AG08396 (cell line): ENCODE measurements around the gene RAP1B.
A peak's percentile ranks its signal among the peaks of the same experiment; 100 is the strongest.
"Not testable (repeated sequence)": the region's sequence is repeated elsewhere in the genome, so short reads cannot be mapped to it uniquely, and the experiment has no call there.

Experiments
- DNase-seq: peaks from one replicate; pipeline ENCODE4 v3.0.0; 2012; ENCODE audit warnings: low spot score, mixed read lengths

Gene RAP1B

GRCh38 chr12:68636268-68636667 is 25.6 kb downstream of the RAP1B start:
- no peak for DNase-seq

DNA sequence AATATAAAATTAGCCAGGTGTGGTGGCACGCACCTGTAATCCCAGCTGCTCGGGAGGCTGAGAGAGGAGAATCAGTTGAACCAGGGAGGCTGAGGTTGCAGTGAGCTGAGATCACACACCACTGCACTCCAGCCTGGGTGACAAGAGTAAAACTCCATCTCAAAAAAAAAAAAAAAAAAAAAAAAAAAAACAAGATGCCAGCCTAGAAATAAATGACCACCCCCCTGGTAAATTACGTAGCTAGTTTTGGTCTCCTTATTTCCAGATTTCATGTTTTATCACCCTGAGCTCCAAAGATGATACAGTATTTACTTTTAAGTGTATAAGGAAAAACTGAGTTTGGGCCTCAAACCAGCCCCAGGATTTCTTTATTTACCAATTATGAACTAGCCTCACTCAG is 26.7 kb downstream of the RAP1B start:
- DNase-seq = not testable (repeated sequence)

- DNase-seq = no peak
Observed at GRCh38 chr12:68638171-68638570, 27.5 kb downstream of the RAP1B start.

- no peak for DNase-seq
Observed at GRCh38 chr12:68638721-68639395, 28.2 kb downstream of the RAP1B start.

DNA sequence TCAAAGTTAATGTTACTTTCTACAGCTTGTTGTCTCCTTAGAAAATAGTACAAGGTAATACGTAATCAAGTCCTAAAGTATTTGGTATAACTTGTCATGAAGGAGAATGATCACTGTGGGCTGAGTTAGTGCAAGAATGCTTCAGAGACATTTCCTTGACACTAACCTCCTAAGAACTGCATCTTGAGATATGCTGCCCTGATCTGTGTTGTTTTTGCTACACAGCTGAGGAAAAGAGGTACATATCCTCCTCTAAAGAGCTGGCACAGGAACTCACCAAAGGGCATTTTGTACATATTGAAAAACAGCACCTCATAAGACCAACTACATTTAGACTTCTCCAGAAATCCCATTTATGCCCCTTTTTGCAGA is 28.7 kb downstream of the RAP1B start:
- DNase-seq = no peak

DNA sequence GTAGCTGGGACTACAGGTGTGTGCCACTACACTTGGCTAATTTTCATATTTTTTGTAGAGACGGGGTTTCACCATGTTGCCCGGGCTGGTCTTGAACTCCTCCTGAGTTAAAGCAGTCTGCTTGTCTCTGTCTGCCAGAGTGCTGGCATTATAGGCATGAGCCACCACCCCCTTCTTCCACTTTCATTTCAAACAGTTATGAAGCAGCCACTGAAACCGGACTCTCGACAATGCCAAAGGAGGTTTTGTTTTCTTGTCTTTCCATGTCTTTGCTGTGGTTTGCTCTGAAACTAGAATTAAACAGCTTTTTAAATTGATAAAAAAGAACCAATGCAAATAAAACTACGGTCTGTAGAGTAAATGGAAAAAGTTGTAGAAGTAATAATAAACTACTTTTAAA is 30.4 kb downstream of the RAP1B start:
- no peak for DNase-seq

DNA sequence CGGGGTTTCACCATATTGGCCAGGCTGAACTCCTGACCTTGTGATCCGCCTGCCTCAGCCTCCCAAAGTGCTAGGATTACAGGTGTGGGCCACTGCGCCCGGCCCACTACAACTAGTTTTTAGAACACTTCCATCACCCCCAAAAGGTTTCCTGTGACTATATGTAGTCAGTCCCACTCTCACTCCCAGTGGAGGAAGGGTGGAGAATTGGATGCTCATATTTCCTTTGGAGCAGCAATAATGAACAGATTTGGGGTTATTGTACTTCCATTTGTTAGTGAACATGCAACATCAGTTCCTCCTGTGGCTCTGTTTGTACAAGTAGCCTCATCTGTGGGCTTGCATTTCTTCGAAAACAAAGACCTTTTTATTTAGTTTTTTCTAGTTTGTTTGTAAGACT is 35.8 kb downstream of the RAP1B start:
- DNase-seq = no peak

DNA sequence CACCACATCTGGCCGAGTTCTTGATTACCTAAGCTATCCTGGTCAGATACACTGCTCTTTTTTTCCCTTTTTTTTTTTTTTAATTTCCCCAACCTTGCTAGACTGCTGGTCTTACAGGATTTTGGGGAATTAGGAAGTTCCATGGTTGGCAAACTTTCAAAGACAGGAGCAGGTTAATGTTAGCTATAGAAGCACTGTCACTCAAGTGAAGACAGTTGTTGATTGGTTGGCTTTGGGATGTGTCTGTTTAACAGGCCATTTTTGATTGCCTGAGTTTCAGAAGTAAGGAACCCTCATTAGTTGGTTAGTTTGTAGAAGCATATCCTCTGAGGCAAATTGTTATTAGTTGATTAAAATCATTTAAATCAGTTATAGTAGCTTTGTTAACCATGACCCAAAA is 36.8 kb downstream of the RAP1B start:
- no peak for DNase-seq

- no peak for DNase-seq
Observed at GRCh38 chr12:68648179-68648578, 37.5 kb downstream of the RAP1B start.

DNA sequence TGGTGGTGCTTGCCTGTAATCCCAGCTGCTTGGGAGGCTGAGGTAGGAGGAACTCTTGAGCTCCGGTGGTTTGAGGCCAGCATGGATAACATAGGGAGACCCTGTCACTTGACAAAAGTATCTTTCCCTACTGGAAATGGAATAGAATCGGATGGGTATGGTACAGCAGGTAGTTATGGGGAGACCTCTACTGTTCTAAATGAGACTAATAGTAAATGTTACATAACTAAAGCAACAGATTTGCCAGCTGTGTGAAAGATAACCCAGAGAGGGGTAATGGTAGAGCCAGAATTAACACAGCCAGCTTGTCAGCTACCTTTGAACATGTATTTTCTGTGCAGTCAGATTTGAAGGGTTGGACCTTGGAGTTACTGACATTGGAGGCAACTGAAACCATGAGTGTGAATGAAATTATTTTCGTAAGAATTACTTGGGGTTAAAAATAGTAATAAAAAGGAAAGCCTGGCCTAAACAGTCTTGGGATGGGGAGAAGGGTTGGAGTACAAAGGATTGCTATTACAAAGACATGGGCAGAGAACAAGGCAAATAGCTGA is 54.4 kb downstream of the RAP1B start:
- DNase-seq = no peak

GRCh38 chr12:68667291-68667690 is 56.6 kb downstream of the RAP1B start:
- no peak for DNase-seq

DNA sequence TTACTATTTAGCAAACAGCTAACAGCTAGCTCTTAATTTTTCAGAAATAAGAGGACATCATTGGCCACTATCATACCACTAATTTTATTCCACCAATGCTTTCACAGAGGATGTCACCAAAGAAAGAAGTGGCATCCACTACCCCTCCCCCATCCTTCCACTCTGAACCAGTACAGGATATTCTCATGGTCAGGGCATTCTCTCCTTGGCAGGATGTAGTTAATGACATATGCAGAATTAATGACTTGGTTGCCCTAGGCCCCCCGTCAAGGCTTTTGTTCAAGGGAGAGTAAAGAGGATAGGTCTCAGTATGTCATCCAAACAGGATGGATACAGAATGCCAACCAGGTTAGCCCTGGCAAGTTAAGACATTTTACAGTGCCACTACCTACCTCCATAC is 57.2 kb downstream of the RAP1B start:
- DNase-seq = no peak

DNA sequence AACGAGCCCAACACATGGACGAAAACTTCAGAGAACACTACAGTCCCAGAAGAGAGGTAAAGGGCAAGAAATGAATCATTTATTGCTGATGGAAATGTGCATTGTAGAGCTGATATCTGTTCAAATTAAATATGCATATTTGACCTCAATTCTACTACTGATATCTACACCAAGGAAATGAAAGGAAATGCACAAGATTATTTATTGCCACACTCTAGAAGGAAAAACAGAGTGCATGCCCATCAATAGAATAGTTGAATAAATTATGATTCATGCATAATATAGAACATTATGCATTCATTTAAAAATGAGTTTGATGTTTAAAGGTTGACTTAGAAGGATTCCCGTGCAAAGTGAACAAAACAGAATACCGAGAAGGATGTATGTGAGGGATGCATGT is 60.5 kb downstream of the RAP1B start:
- DNase-seq = no peak

DNA sequence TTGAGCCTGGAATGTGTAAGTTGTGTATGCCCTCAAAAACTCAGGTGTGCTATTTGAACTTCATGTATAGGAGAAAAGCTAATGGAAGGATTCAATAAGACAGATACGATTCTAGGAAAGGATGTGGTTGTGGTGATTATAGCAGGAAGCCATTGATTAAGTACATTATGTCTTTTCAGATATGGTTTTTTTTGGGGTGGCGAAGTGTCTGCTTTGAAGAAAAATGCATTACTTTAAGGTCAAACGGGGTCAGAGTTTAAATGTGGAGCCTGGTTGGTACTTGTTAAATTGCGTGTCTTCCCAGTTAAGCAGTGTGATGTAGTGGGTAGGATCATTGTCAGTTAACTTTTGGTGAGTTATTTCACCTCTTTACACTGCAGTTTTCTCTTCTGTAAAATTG is 63.1 kb downstream of the RAP1B start:
- no peak for DNase-seq

GRCh38 chr12:68674376-68674775 is 63.7 kb downstream of the RAP1B start:
- no peak for DNase-seq

GRCh38 chr12:68675101-68675842 is 64.6 kb downstream of the RAP1B start:
- no peak for DNase-seq

DNA sequence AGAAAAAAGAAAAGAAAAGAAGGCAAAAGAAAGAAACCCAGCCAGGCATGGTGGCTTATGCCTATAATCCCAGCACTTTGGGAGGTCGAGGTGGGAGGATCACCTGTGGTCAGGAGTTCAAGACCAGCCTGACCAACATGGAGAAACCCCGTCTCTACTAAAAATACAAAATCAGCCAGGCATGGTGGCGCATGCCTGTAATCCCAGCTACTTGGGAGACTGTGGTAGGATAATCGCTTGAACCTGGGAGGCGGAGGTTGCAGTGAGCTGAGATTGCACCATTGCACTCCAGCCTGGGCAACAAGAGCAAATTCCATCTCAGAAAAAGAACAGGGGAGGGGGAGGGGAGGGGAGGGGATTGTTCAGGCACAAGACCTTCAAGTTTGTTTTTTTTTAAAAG is 66.2 kb downstream of the RAP1B start:
- DNase-seq = not testable (repeated sequence)

DNA sequence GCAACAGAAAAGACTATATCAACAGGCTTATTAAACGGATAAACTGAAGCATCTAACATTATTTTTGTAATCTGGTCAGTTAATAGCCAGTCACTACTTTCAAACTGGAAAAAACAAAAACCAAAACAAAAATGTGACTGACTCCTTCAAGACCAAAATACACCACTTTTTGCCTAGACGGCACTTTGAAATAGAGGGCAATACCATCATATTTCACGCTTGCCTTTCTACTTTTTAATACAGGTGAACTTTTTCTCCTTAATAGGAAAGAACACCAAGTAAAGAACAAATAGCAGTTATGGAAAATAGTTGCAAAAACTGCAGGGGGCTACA is 75.5 kb downstream of the RAP1B start:
- no peak for DNase-seq

- DNase-seq = peak; percentile 98
Observed at GRCh38 chr12:68686595-68687521, 76.2 kb downstream of the RAP1B start, which contains the start of gene NUP107. Gene NUP107, plus strand, starts transcription at chr12:68686978. Its CDS starts 88 bp downstream, at chr12:68687066.

- DNase-seq = no peak
Observed at GRCh38 chr12:68695454-68695853, 84.8 kb downstream of the RAP1B start.

- DNase-seq = no peak
Observed at GRCh38 chr12:68699486-68699885, 88.8 kb downstream of the RAP1B start.
